Measurements from ENCODE around the gene TNNI3K.

The TNNI3K gene

DNA sequence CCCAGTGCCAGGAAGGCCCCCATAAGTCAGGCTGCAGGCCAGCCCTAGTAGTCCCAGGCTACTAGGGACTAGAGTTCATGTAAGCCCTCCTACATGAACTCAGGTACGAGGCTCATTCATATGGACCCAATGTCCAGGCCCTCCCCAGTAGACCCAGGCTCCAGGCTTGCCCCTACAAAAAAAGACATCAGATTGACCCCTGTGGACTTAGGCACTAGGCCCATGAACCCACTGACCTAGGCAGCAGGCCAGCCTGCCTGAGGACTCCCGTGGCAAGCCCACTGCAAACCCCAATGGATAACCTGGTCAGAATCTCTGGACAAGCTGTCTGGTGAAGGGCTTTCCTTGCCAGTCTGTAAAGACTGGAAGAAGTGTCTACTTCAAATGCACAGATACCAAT lies 51.2 kb downstream of the TNNI3K start:
- DNase-seq (ENCODE audit: low read depth in 2 of 2), result no peak

- no peak for DNase-seq (ENCODE audit: low read depth in 2 of 2)
Observed at GRCh38 chr1:74314438-74314837, 79.3 kb downstream of the TNNI3K start.

GRCh38 chr1:74316302-74316701 lies 81.1 kb downstream of the TNNI3K start:
- DNase-seq (ENCODE audit: low read depth in 2 of 2), result no peak

- DNase-seq (ENCODE audit: low read depth in 2 of 2), result no peak
Observed at GRCh38 chr1:74317663-74318062, 82.5 kb downstream of the TNNI3K start.

GRCh38 chr1:74323937-74324473 lies 88.8 kb downstream of the TNNI3K start:
- DNase-seq (ENCODE audit: low read depth in 2 of 2), result no peak

GRCh38 chr1:74324684-74325448 lies 89.7 kb downstream of the TNNI3K start:
- no peak for DNase-seq (ENCODE audit: low read depth in 2 of 2)

DNA sequence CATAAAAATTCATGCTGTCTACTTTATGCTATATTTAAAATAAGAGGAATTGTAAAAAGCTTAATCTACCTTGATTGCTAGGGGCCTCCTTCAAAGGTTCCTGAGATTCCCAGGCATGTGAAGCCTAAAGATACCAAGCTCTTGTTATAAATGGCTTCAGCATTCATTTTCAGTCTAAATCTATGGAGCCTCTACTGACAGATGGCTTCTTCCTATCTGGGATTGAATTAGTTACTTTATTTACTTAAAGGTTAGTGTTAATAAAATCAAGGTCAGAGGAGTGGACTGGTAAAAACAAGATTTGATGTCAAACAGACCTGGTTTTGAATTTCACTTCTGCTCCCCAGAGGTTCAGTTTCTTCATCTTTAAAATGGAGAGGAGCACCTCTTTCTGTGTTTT lies 93.7 kb downstream of the TNNI3K start:
- no peak for DNase-seq (ENCODE audit: low read depth in 2 of 2)

DNA sequence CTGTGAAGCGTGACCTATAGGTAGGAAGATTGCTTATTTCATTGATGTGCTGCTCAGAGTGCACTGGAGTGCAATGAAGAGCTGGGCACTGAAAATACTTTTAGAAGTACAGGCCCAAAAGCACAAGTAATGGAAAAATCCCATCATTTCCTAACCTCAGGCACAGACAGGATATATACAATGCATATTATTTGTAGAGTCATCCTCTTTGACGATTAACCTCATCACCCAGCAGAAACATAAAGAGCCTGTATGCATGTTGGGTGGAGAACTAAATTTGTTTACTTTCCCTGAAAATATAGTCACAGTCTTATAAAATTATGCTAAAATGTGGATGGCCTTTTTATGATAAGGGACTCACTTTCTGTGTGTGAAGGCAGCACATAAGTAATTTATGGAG lies 98.1 kb downstream of the TNNI3K start:
- no peak for DNase-seq (ENCODE audit: low read depth in 2 of 2)

DNA sequence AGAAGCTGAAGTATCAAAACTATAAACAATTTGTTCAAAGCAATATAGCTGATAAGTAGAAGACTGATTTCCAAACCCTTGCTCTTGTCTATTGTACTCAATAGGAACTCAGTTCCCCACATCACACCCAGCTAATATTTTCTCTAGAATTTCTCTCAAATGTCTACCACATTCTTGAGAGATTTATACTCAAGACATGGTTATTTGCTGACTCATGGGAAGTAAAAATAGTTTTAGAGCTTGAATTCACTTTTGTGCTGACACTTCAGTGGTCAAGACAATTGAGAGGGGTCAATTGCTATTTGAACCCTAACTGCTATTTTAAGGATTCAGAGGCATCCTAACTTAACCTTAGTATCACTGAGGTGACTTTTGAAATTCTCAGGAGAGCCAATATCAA lies 99.0 kb downstream of the TNNI3K start:
- DNase-seq (ENCODE audit: low read depth in 2 of 2), result no peak

- DNase-seq (ENCODE audit: low read depth in 2 of 2), result no peak
Observed at GRCh38 chr1:74340656-74341055, 105.5 kb downstream of the TNNI3K start.

DNA sequence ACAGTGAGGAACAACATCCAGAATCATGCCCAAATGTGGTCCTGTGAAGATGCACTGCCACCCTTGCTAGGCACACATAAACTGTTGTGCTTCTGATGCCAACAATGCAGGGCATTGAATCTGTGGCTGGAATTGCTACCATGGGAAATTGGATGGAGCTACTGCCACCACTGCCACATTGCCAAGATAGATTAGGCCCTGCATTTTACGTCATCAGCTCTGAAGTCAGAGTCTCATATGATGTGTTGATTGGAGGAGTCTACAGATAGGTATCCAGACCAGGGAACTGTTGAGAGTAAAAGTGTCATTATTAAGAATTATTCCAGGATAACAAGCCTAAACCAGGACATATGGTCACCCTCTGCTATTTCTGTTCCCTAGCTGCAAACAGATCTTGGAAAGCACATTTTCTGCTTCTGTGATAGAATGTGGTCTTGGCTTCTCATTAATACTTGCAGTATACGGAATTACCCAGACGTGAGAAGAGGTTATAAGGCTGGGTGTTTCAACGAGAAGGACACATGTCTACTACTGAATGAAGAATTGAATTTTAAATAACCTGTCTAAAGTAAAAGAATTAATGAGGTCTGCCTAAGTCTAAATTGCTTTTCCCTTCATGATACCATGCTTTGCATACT lies 106.6 kb downstream of the TNNI3K start:
- no peak for DNase-seq (ENCODE audit: low read depth in 2 of 2)

DNA sequence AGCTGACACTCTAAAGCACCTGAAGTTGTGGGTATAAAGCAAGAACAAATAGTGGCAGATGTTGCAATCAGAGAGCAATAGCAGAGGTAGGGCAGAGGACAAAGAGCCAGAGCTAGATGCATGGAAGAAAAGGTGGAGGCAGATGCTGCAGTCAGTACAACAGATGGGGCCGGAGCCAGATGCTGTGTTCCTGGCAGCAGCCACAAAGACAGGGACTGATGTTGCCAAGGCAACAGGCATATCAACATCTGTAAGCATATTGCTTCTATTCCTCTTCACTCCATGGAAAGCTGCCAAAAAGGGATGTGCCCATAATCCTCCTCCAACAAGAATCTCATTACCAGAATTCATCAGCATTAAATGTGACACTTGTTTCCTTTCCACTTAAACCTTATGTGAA lies 108.0 kb downstream of the TNNI3K start:
- no peak for DNase-seq (ENCODE audit: low read depth in 2 of 2)

DNA sequence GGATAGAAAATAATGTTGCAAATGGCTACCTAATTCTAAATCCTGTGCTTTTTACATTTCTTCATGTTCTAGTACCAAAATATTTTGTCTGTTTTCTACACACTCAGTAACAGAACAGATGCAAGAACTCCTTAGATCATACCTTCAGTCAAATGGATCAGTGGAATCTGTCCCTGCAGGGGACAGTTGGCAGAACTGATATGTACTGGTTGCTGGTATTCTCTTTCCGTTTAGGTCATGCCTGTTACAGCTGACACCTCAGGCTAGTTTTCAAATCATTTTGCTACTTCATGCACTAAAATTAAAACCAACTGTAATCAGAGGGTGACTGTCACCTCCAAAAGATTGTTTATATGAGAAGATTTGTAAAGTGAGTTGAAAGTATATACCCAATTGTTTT lies 109.2 kb downstream of the TNNI3K start:
- no peak for DNase-seq (ENCODE audit: low read depth in 2 of 2)

GRCh38 chr1:74356493-74356892 lies 121.3 kb downstream of the TNNI3K start:
- no peak for DNase-seq (ENCODE audit: low read depth in 2 of 2)

- no peak for DNase-seq (ENCODE audit: low read depth in 2 of 2)
Observed at GRCh38 chr1:74357150-74357549, 122.0 kb downstream of the TNNI3K start.

DNA sequence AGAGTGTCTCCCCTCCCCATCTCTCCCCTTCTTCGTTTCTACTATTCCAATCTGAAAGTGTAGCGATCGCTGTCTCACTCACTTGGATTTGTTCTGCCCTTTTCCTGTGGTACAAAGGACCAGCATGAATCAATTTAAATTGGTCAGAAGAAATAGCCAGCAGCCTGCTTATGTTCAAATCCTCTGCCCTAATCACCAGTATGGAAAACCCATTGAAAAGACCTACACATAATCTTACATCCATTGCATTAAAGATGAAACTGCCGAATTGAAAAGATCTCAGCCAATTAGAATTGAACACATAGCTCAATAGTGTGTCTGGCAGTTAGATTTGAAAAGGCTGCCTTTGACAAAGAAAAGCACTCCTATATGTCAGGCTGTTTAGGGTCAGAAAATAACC lies 122.6 kb downstream of the TNNI3K start:
- DNase-seq (ENCODE audit: low read depth in 2 of 2), result no peak

GRCh38 chr1:74362691-74363090 lies 127.5 kb downstream of the TNNI3K start:
- DNase-seq (ENCODE audit: low read depth in 2 of 2), result no peak

DNA sequence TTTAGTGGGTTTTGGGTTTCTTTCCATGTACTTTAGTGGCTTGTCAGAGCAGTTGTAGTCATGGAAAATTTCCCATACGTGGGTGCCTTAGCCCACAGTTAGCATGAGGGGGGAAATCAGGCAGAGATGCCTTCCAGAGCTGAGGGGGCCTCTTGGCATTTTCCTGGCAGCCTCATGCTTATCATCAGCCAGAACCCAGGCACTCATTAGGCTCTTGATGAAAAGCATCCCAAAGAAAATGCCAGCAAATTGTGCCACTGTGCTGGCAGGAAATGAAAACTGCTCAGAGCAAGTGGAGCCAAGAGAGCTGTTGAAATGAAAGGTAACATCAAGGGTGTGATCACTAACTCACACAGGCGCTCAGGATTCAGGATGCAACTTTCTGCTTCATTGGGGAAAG lies 128.0 kb downstream of the TNNI3K start:
- no peak for DNase-seq (ENCODE audit: low read depth in 2 of 2)

DNA sequence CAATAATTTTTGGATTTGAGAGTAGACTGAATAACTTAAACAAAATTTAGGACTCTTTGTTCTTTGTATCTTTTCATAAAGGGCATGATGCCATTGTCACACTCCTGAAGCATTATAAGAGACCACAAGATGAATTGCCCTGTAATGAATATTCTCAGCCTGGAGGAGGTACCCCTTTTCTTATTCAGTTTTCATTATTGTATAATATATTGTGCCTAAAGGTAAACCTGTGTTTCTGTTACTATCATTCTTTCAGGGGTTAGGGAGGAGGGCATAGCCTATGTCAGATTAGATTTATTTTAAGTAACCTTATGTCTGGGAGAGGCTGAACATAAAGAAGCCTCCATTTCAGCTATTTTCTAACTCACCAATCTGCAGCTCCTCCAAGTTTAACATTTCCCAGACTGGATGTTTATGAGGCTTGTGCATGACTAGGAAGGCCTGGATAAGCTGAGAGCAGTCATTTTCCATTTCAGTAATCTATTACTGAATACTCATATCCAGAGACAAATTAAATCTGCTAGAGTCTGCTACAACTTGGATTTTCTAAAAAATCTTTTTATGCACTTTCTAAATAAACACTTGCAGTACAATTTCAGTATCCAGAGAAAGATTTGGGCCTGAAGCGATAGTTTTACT lies 132.1 kb downstream of the TNNI3K start:
- DNase-seq (ENCODE audit: low read depth in 2 of 2), result no peak

DNA sequence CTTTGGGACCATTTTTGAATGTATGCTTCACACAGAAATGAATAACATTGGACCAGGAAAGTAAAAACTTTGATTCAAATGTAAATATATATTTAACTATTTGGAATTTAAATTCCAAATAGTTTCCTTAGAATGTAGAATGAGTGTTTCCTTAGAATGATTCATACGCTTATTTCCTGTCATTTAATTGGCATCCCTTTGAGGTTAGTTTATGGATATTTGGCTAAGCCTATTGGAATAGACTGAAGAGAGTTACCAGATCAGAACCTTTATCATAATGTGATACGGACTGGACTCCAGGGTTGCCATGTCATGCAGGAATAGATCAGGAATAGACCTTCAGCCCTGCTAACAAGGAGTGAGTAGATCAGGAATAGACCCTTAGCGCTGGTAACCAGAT lies 133.1 kb downstream of the TNNI3K start:
- DNase-seq (ENCODE audit: low read depth in 2 of 2), result peak; percentile 3 to 4

GRCh38 chr1:74375376-74375775 lies 140.2 kb downstream of the TNNI3K start:
- DNase-seq (ENCODE audit: low read depth in 2 of 2), result no peak

- no peak for DNase-seq (ENCODE audit: low read depth in 2 of 2)
Observed at GRCh38 chr1:74380252-74380651, 145.1 kb downstream of the TNNI3K start.

- no peak for DNase-seq (ENCODE audit: low read depth in 2 of 2)
Observed at GRCh38 chr1:74388855-74389254, 153.7 kb downstream of the TNNI3K start.
